ENCODE measurements around the gene PARD3.

Gene PARD3

GRCh38 chr10:34624323-34625153, 190.6 kb downstream of the PARD3 start:
- DNase-seq (no peak), ATAC-seq (ENCODE audit: insufficient read depth, low read depth) (0 out of 3 replicates have a peak, but pooled peaks have one; percentile 27)
- peaks cover 43% of the 10 kb centered on the region; the same call in 1 of the 2 replicates for H4K20me1 ChIP-seq (ENCODE audit: insufficient read depth, low read length)
- no peaks in the 10 kb centered on the region for H3K9me3 ChIP-seq (ENCODE audit: insufficient read depth, low read length, severe bottlenecking)
- H3K4me1 ChIP-seq (ENCODE audit: insufficient read depth, low read length), result no peaks in the 10 kb centered on the region
- no peak overlapping the region for H3K4me2 ChIP-seq (ENCODE audit: insufficient read depth, low read length)
- no peaks in the 10 kb centered on the region for H3K27me3 ChIP-seq (ENCODE audit: insufficient read depth, low read length, poor library complexity)
- no peak overlapping the region for H3K27ac ChIP-seq (ENCODE audit: low read length)
- H3K36me3 ChIP-seq (ENCODE audit: insufficient read depth, low read length), result no peaks in the 10 kb centered on the region
- TF ChIP-seq EZH2 (IDR thresholded peaks at IDR 0.05; ENCODE audit: borderline replicate concordance, low read depth, low read length, severe bottlenecking), result no peak
- TF ChIP-seq CTCF (IDR thresholded peaks at IDR 0.05; ENCODE audit: borderline replicate concordance, extremely low read depth, low read length, poor library complexity, severe bottlenecking), result no peak
- no peak overlapping the region for H2AFZ ChIP-seq (ENCODE audit: low read depth, low read length)
- no peak overlapping the region for H3K4me3 ChIP-seq (ENCODE audit: low read depth in 1 of 2, low read length in 2 of 2)
- H3K79me2 ChIP-seq (ENCODE audit: insufficient read depth, low read length), result peaks cover 46% of the 10 kb centered on the region
- H3K9ac ChIP-seq (ENCODE audit: low read depth, low read length), result no peak overlapping the region

- Histone ChIP-seq H3K27ac (ENCODE audit: low read length) (no peak overlapping the region), H3K9ac (ENCODE audit: low read depth, low read length) (no peak overlapping the region), H3K36me3 (ENCODE audit: insufficient read depth, low read length) (no peaks in the 10 kb centered on the region), H3K4me3 (ENCODE audit: low read depth in 1 of 2, low read length in 2 of 2) (no peak overlapping the region), H2AFZ (ENCODE audit: low read depth, low read length) (no peak overlapping the region), H3K79me2 (ENCODE audit: insufficient read depth, low read length) (peaks cover 49% of the 10 kb centered on the region), H3K4me1 (ENCODE audit: insufficient read depth, low read length) (no peaks in the 10 kb centered on the region), H4K20me1 (ENCODE audit: insufficient read depth, low read length) (peaks cover 46% of the 10 kb centered on the region; the same call in 1 of the 2 replicates), H3K9me3 (ENCODE audit: insufficient read depth, low read length, severe bottlenecking) (no peaks in the 10 kb centered on the region), H3K27me3 (ENCODE audit: insufficient read depth, low read length, poor library complexity) (no peaks in the 10 kb centered on the region), H3K4me2 (ENCODE audit: insufficient read depth, low read length) (no peak overlapping the region)
- TF ChIP-seq EZH2 (IDR thresholded peaks at IDR 0.05; ENCODE audit: borderline replicate concordance, low read depth, low read length, severe bottlenecking) (no peak), CTCF (IDR thresholded peaks at IDR 0.05; ENCODE audit: borderline replicate concordance, extremely low read depth, low read length, poor library complexity, severe bottlenecking) (no peak)
- DNase-seq (no peak), ATAC-seq (ENCODE audit: insufficient read depth, low read depth) (no peak)
Observed at GRCh38 chr10:34622945-34623344, 192.2 kb downstream of the PARD3 start.

- Histone ChIP-seq H3K79me2 (ENCODE audit: insufficient read depth, low read length) (peaks cover 43% of the 10 kb centered on the region), H4K20me1 (ENCODE audit: insufficient read depth, low read length) (peaks cover 28% of the 10 kb centered on the region; the same call in 1 of the 2 replicates), H3K9ac (ENCODE audit: low read depth, low read length) (no peak overlapping the region), H3K4me3 (ENCODE audit: low read depth in 1 of 2, low read length in 2 of 2) (no peak overlapping the region), H3K27me3 (ENCODE audit: insufficient read depth, low read length, poor library complexity) (no peaks in the 10 kb centered on the region), H2AFZ (ENCODE audit: low read depth, low read length) (no peak overlapping the region), H3K36me3 (ENCODE audit: insufficient read depth, low read length) (no peaks in the 10 kb centered on the region), H3K27ac (ENCODE audit: low read length) (no peak overlapping the region), H3K4me1 (ENCODE audit: insufficient read depth, low read length) (no peaks in the 10 kb centered on the region), H3K9me3 (ENCODE audit: insufficient read depth, low read length, severe bottlenecking) (no peaks in the 10 kb centered on the region), H3K4me2 (ENCODE audit: insufficient read depth, low read length) (no peak overlapping the region)
- DNase-seq (no peak), ATAC-seq (ENCODE audit: insufficient read depth, low read depth) (no peak)
- TF ChIP-seq CTCF (IDR thresholded peaks at IDR 0.05; ENCODE audit: borderline replicate concordance, extremely low read depth, low read length, poor library complexity, severe bottlenecking), result no peak
- no peak for TF ChIP-seq EZH2 (IDR thresholded peaks at IDR 0.05; ENCODE audit: borderline replicate concordance, low read depth, low read length, severe bottlenecking)
Observed at GRCh38 chr10:34618611-34619010, 196.5 kb downstream of the PARD3 start.
